GM12864 (cell line): Measurements from ENCODE around the gene RNF11.

ENCODE experiments used
- DNase-seq: peaks from one replicate; pipeline ENCODE4 v3.0.0-alpha.2; 2011; ENCODE audit warnings: low read depth
- H3K4me3 ChIP-seq: 2 replicates; pipeline ENCODE4 v1.5.1; 2011; ENCODE audit warnings: mild to moderate bottlenecking, low read depth, low read length, control low read depth
- CTCF ChIP-seq: IDR thresholded peaks from 2 replicates; pipeline ENCODE4 v1.5.1; 2011; ENCODE audit warnings: low read depth, mild to moderate bottlenecking, moderate library complexity, low read length, control low read depth, inconsistent platforms; ENCODE audit errors: missing control alignments

Gene RNF11

GRCh38 chr1:51289676-51290488 is 53.8 kb downstream of the RNF11 start:
- no peak for DNase-seq
- H3K4me3 ChIP-seq = no peak overlapping the region
- TF ChIP-seq CTCF = no peak

GRCh38 chr1:51290489-51290847 is 54.4 kb downstream of the RNF11 start:
- DNase-seq = no peak
- H3K4me3 ChIP-seq = no peak overlapping the region
- no peak for TF ChIP-seq CTCF

- no peak for DNase-seq
- H3K4me3 ChIP-seq = no peak overlapping the region
- no peak for TF ChIP-seq CTCF
These were observed 57.9 kb downstream of the RNF11 start for GRCh38 chr1:51293898-51294515.

GRCh38 chr1:51294566-51295184 is 58.6 kb downstream of the RNF11 start:
- no peak overlapping the region for H3K4me3 ChIP-seq
- DNase-seq = no peak
- TF ChIP-seq CTCF = no peak

GRCh38 chr1:51295926-51296325 is 59.9 kb downstream of the RNF11 start:
- no peak overlapping the region for H3K4me3 ChIP-seq
- DNase-seq = no peak
- no peak for TF ChIP-seq CTCF

GRCh38 chr1:51296383-51297357 is 60.6 kb downstream of the RNF11 start:
- peak; percentile 98 for TF ChIP-seq CTCF
- H3K4me3 ChIP-seq = peak overlapping the region; percentile 48
- peak; percentile 38 for DNase-seq
